LNCaP clone FGC (cell line): ENCODE results near the gene CLTB.

Experiments used
- DNase-seq: peaks from one replicate; pipeline ENCODE4 v3.0.0-alpha.2; 2011; ENCODE audit warnings: low read depth
- H3K4me3 ChIP-seq: 2 replicates; pipeline ENCODE4 v1.5.1; 2011; ENCODE audit warnings: mild to moderate bottlenecking, low read depth, low read length, control low read depth
- CTCF ChIP-seq: IDR thresholded peaks from 2 replicates; pipeline ENCODE4 v1.5.1; 2012; ENCODE audit warnings: mild to moderate bottlenecking; ENCODE audit not compliant: control insufficient read depth, insufficient read depth; ENCODE audit errors: extremely low read depth

Gene CLTB

GRCh38 chr5:176352116-176352878 is 64.0 kb downstream of the CLTB start:
- TF ChIP-seq CTCF: no peak
- H3K4me3 ChIP-seq: no peak overlapping the region
- peak; percentile 45 for DNase-seq

GRCh38 chr5:176350416-176350815 is 65.9 kb downstream of the CLTB start:
- DNase-seq: no peak
- TF ChIP-seq CTCF: no peak
- no peak overlapping the region for H3K4me3 ChIP-seq

GRCh38 chr5:176342766-176343458 is 73.4 kb downstream of the CLTB start:
- no peak for TF ChIP-seq CTCF
- DNase-seq: no peak
- no peak overlapping the region for H3K4me3 ChIP-seq
